ENCODE results near the gene CENPS.

GRCh38 chr1:10457875-10458274 is 27.6 kb downstream of the CENPS start:
- no peak for TF ChIP-seq EZH2 (IDR thresholded peaks at IDR 0.05; ENCODE audit: insufficient read depth, poor library complexity, severe bottlenecking)
- no peak for TF ChIP-seq EZH2phosphoT487 (IDR thresholded peaks at IDR 0.05; ENCODE audit: insufficient read depth, low read depth)
